DMS114 treated with DMSO at 0.1 percent for 48 hours (cell line): ENCODE data around the gene ANKRD13D.
A peak's percentile ranks its signal among the peaks of the same experiment; 100 is the strongest.
"Not testable (repeated sequence)": the region's sequence is repeated elsewhere in the genome, so short reads cannot be mapped to it uniquely, and the experiment has no call there.

ENCODE experiments used
- DNase-seq: peaks from one replicate; lab custom pipeline; 2025; ENCODE audit not compliant: unreplicated experiment; lab: John Stamatoyannopoulos, UW

ANKRD13D gene

GRCh38 chr11:67289226-67289650 is at the start of gene ANKRD13D:
TSS of gene ANKRD13D (plus strand) at chr11:67289303. CDS start at chr11:67289461, 158 bp downstream.
- no peak for DNase-seq

GRCh38 chr11:67239783-67240575 is 49.1 kb upstream of the ANKRD13D start:
- DNase-seq = peak; percentile 99

- no peak for DNase-seq
Measured at GRCh38 chr11:67240576-67241389, 48.3 kb upstream of the ANKRD13D start.

GRCh38 chr11:67242548-67242947 is 46.6 kb upstream of the ANKRD13D start:
- no peak for DNase-seq

GRCh38 chr11:67243051-67243450 is 46.1 kb upstream of the ANKRD13D start:
- DNase-seq = no peak

- DNase-seq = no peak
Measured at GRCh38 chr11:67245046-67245445, 44.1 kb upstream of the ANKRD13D start.

GRCh38 chr11:67247946-67248550 is 41.1 kb upstream of the ANKRD13D start:
- DNase-seq = no peak

GRCh38 chr11:67248653-67249052 is 40.5 kb upstream of the ANKRD13D start:
- no peak for DNase-seq

GRCh38 chr11:67250059-67251043 is 38.8 kb upstream of the ANKRD13D start:
- no peak for DNase-seq

- DNase-seq = no peak
Measured at GRCh38 chr11:67251841-67252240, 37.3 kb upstream of the ANKRD13D start.

GRCh38 chr11:67252831-67253239 is 36.3 kb upstream of the ANKRD13D start:
- DNase-seq = no peak

- no peak for DNase-seq
Measured at GRCh38 chr11:67253872-67254624, 35.1 kb upstream of the ANKRD13D start.

- no peak for DNase-seq
Measured at GRCh38 chr11:67254798-67255197, 34.3 kb upstream of the ANKRD13D start.

GRCh38 chr11:67255353-67255752 is 33.8 kb upstream of the ANKRD13D start:
- DNase-seq = no peak

GRCh38 chr11:67255864-67256263 is 33.2 kb upstream of the ANKRD13D start:
- DNase-seq = no peak

GRCh38 chr11:67256477-67257135 is 32.5 kb upstream of the ANKRD13D start:
- no peak for DNase-seq

- no peak for DNase-seq
Measured at GRCh38 chr11:67260406-67260805, 28.7 kb upstream of the ANKRD13D start.

GRCh38 chr11:67260885-67261639 is 28.0 kb upstream of the ANKRD13D start:
- not testable (repeated sequence) for DNase-seq

- no peak for DNase-seq
Measured at GRCh38 chr11:67261640-67261945, 27.5 kb upstream of the ANKRD13D start.
